AG04450 (cell line): ENCODE data around the gene TPRKB. TPM values are rescaled to one million over a fixed set of nuclear protein-coding genes. Genes with fewer than 3 reads are reported as not detected.
"Not testable (repeated sequence)": the region's sequence is repeated elsewhere in the genome, so short reads cannot be mapped to it uniquely, and the experiment has no call there.

ENCODE experiments used
- CTCF ChIA-PET: fragments of 300-600, 350-600 bp; formaldehyde crosslinking; extraction: SDS; loops from one replicate; lab custom pipeline; 2022; ENCODE audit warnings: antibody characterized with exemption, inconsistent platforms; lab: Charles Lee
- POLR2A ChIA-PET: fragments of 350-600 bp; formaldehyde crosslinking; extraction: SDS; loops from one replicate; lab custom pipeline; 2021; ENCODE audit warnings: antibody characterized with exemption, inconsistent platforms; lab: Yijun Ruan, JAX
- DNase-seq: peaks from one replicate; pipeline ENCODE4 v3.0.0-alpha.2; 2011; ENCODE audit warnings: low read depth, low spot score
- H3K27ac ChIP-seq: one replicate; pipeline ENCODE4 v1.5.1; 2012; ENCODE audit warnings: low read depth, low read length, control low read depth
- H3K27me3 ChIP-seq: one replicate; pipeline ENCODE4 v1.6.0; 2012; ENCODE audit warnings: low read length; ENCODE audit not compliant: control insufficient read depth, insufficient read depth
- H3K4me3 ChIP-seq: 2 replicates; pipeline ENCODE4 v1.5.1; 2011; ENCODE audit warnings: mild to moderate bottlenecking, low read depth, low read length, control low read depth
- H3K9me3 ChIP-seq: 2 replicates; pipeline ENCODE4 v1.5.1; 2012; ENCODE audit warnings: low read length; ENCODE audit not compliant: control insufficient read depth, insufficient read depth
- CTCF ChIP-seq: IDR thresholded peaks from 2 replicates; pipeline ENCODE4 v1.5.1; 2011; ENCODE audit warnings: low read depth, low read length, control low read depth, inconsistent platforms
- polyA plus RNA-seq: library from polyadenylated mRNA; depleted of rRNA; stranded (reverse); fragments of >200 nt; gene quantifications from 2 replicates; pipeline ENCODE4 v1.2.3, GENCODE V29; 2011; rRNA removed

Gene TPRKB
- polyA plus RNA-seq, 1 experiment, result 33.4 TPM

- TF ChIP-seq CTCF, result peak; percentile 40
- H3K27me3 ChIP-seq, H3K9me3 ChIP-seq, DNase-seq, H3K4me3 ChIP-seq, H3K27ac ChIP-seq, POLR2A ChIA-PET: not testable (repeated sequence)
- CTCF ChIA-PET, result interaction anchor here (0.7 to 1.4 kb wide), 8 partner anchors 9 to 655 kb away, joined by 3 to 4 read pairs (median 3); no protein-coding TSS in a partner anchor
These were observed 57.1 kb downstream of the TPRKB start for GRCh38 chr2:73679951-73680571.

Other genes starting within 250 kb of the TPRKB start
- gene NAT8, start 94.9 kb downstream of the TPRKB start, polyA plus RNA-seq, result not detected in 2 replicates
- 33.2 and 45.2 TPM in 2 replicates for gene DUSP11, start 42.8 kb upstream of the TPRKB start, polyA plus RNA-seq
- gene C2orf78, start 46.8 kb upstream of the TPRKB start, polyA plus RNA-seq, result not detected in 2 replicates
- 48.3 and 54.5 TPM in 2 replicates for gene STAMBP, start 91.6 kb upstream of the TPRKB start, polyA plus RNA-seq
- 641 and 956 TPM in 2 replicates for gene ACTG2, start 155.7 kb upstream of the TPRKB start, polyA plus RNA-seq
- 101 TPM in 2 replicates for gene DGUOK, start 189.5 kb upstream of the TPRKB start, polyA plus RNA-seq
- gene TET3, start 247.6 kb upstream of the TPRKB start, polyA plus RNA-seq, result 3.1 and 3.2 TPM in 2 replicates